Measurements from ENCODE around the gene UBAC2. TPM values are rescaled to one million over a fixed set of nuclear protein-coding genes. Genes with fewer than 3 reads are reported as not detected.

The UBAC2 gene
- polyA plus RNA-seq, 3 donors: 59.6 to 113 (median 96.7) TPM

GRCh38 chr13:99160415-99160814, 40.2 kb upstream of the UBAC2 start:
- no peak for TF ChIP-seq CTCF (IDR thresholded peaks at IDR 0.05)
- Mint-ChIP-seq H3K4me1 (no peaks in the 10 kb centered on the region), H3K4me3 (peak overlapping the region in 1 of 2 donors; percentile 77), H3K27ac (no peak overlapping the region), H3K36me3 (peaks cover 0 to 1% of the 10 kb centered on the region in 2 donors), H3K27me3 (ENCODE audit: low read depth in 3 of 3) (peaks cover 98 to 100% (median 99%) of the 10 kb centered on the region in 3 donors), H3K9me3 (peaks cover 0 to 28% (median 16%) of the 10 kb centered on the region in 7 donors)
- Histone ChIP-seq H3K4me1 (ENCODE audit: control insufficient read depth in 1 of 2, insufficient read depth in 2 of 2, low read length in 2 of 2) (no peaks in the 10 kb centered on the region), H2AFZ (ENCODE audit: insufficient read depth, low read depth, low read length, poor library complexity, severe bottlenecking) (no peak overlapping the region), H3K9ac (ENCODE audit: insufficient read depth, low read length, poor library complexity, severe bottlenecking) (no peak overlapping the region), H3K9me3 (replicated peaks in 1 of 2; ENCODE audit: control insufficient read depth in 1 of 2, insufficient read depth in 1 of 2, low read length in 2 of 2) (peaks cover 4 to 45% of the 10 kb centered on the region in 2 donors), H3K79me2 (ENCODE audit: insufficient read depth, low read length) (no peaks in the 10 kb centered on the region), H3K36me3 (replicated peaks in 1 of 2; ENCODE audit: control insufficient read depth in 1 of 2, insufficient read depth in 2 of 2, low read length in 2 of 2) (no peaks in the 10 kb centered on the region), H3K27ac (ENCODE audit: low read depth in 1 of 2, low read length in 2 of 2) (no peak overlapping the region), H3K4me3 (replicated peaks in 1 of 3; ENCODE audit: low read depth in 2 of 3, low read length in 3 of 3) (no peak overlapping the region), H3K27me3 (ENCODE audit: control insufficient read depth in 2 of 2, insufficient read depth in 2 of 2, low read length in 2 of 2) (peaks cover 94 to 99% of the 10 kb centered on the region in 2 donors), H4K20me1 (ENCODE audit: insufficient read depth, low read length) (no peaks in the 10 kb centered on the region), H3K4me2 (replicated peaks; ENCODE audit: extremely low read depth, low read length, poor library complexity, severe bottlenecking) (no peak overlapping the region)
- WGBS (ENCODE audit: insufficient coverage): 100% methylated on average over 1 of the region's 4 CpGs
- intact Hi-C loops (cut with micrococcal nuclease): no loop called here
- DNase-seq: no peak

- H3K9me3 Mint-ChIP-seq: peaks cover 0 to 24% (median 16%) of the 10 kb centered on the region in 7 donors
- H3K4me1 Mint-ChIP-seq: peaks cover 3% of the 10 kb centered on the region
- H3K4me3 Mint-ChIP-seq: peak overlapping the region in 1 of 2 donors; percentile 77
- no peak overlapping the region for H3K4me2 ChIP-seq (replicated peaks; ENCODE audit: extremely low read depth, low read length, poor library complexity, severe bottlenecking)
- H2AFZ ChIP-seq (ENCODE audit: insufficient read depth, low read depth, low read length, poor library complexity, severe bottlenecking): no peak overlapping the region
- H3K4me3 ChIP-seq (replicated peaks in 1 of 3; ENCODE audit: low read depth in 2 of 3, low read length in 3 of 3): no peak overlapping the region
- H4K20me1 ChIP-seq (ENCODE audit: insufficient read depth, low read length): no peaks in the 10 kb centered on the region
- 100% methylated on average over 1 of the region's 1 CpG for WGBS (ENCODE audit: insufficient coverage)
- H3K36me3 ChIP-seq (replicated peaks in 1 of 2; ENCODE audit: control insufficient read depth in 1 of 2, insufficient read depth in 2 of 2, low read length in 2 of 2): no peaks in the 10 kb centered on the region
- no peak overlapping the region for H3K9ac ChIP-seq (ENCODE audit: insufficient read depth, low read length, poor library complexity, severe bottlenecking)
- intact Hi-C loops (cut with micrococcal nuclease): no loop called here
- no peaks in the 10 kb centered on the region for H3K79me2 ChIP-seq (ENCODE audit: insufficient read depth, low read length)
- H3K27me3 Mint-ChIP-seq (ENCODE audit: low read depth in 3 of 3): peaks cover 98 to 100% (median 99%) of the 10 kb centered on the region in 3 donors
- peaks cover 95 to 99% of the 10 kb centered on the region in 2 donors for H3K27me3 ChIP-seq (ENCODE audit: control insufficient read depth in 2 of 2, insufficient read depth in 2 of 2, low read length in 2 of 2)
- H3K27ac ChIP-seq (ENCODE audit: low read depth in 1 of 2, low read length in 2 of 2): no peak overlapping the region
- no peaks in the 10 kb centered on the region for H3K4me1 ChIP-seq (ENCODE audit: control insufficient read depth in 1 of 2, insufficient read depth in 2 of 2, low read length in 2 of 2)
- H3K36me3 Mint-ChIP-seq: peaks cover 0 to 6% of the 10 kb centered on the region in 2 donors
- peaks cover 4 to 48% of the 10 kb centered on the region in 2 donors for H3K9me3 ChIP-seq (replicated peaks in 1 of 2; ENCODE audit: control insufficient read depth in 1 of 2, insufficient read depth in 1 of 2, low read length in 2 of 2)
- no peak for TF ChIP-seq CTCF (IDR thresholded peaks at IDR 0.05)
- no peak for DNase-seq
- H3K27ac Mint-ChIP-seq: no peak overlapping the region
These were observed 39.1 kb upstream of the UBAC2 start for GRCh38 chr13:99161512-99161911.

Measured in CD14-positive monocyte (primary cell).